Measurements from ENCODE around the gene TMEM52B. TPM values are rescaled to one million over a fixed set of nuclear protein-coding genes. Genes with fewer than 3 reads are reported as not detected.
"Not testable (repeated sequence)": the region's sequence is repeated elsewhere in the genome, so short reads cannot be mapped to it uniquely, and the experiment has no call there.

Gene TMEM52B
- total RNA-seq, 1 donor, result not detected

GRCh38 chr12:10213168-10214135 lies 34.6 kb downstream of the TMEM52B start:
- H2AFZ ChIP-seq (ENCODE audit: low read length), result peak overlapping the region; percentile 77
- no peaks in the 10 kb centered on the region for H3K36me3 ChIP-seq (ENCODE audit: insufficient read depth, low read length)
- peak overlapping the region; percentile 97 for H3K27ac ChIP-seq (ENCODE audit: low read depth, low read length)
- H3K4me1 ChIP-seq (ENCODE audit: insufficient read depth, low read length), result peaks cover 17% of the 10 kb centered on the region
- H3K4me3 ChIP-seq (ENCODE audit: insufficient read depth, low read length), result peak overlapping the region; percentile 80
- no peaks in the 10 kb centered on the region for H3K9me3 ChIP-seq (ENCODE audit: low read depth, low read length)
- H4K20me1 ChIP-seq (ENCODE audit: insufficient read depth, low read length), result peaks cover 11% of the 10 kb centered on the region
- H3K79me2 ChIP-seq (ENCODE audit: insufficient read depth, low read length), result peaks cover 26% of the 10 kb centered on the region
- H3K27me3 ChIP-seq (ENCODE audit: insufficient read depth, low read length), result no peaks in the 10 kb centered on the region
- peak; percentile 86 for DNase-seq (ENCODE audit: insufficient read length, low spot score, missing footprints)
- H3K4me2 ChIP-seq (ENCODE audit: insufficient read depth, low read length), result peak overlapping the region; percentile 93
- no peak for TF ChIP-seq CTCF (IDR thresholded peaks at IDR 0.05; ENCODE audit: extremely low read depth, low read depth, low read length)

- peak overlapping the region; percentile 80 for H3K4me3 ChIP-seq (ENCODE audit: insufficient read depth, low read length)
- TF ChIP-seq CTCF (IDR thresholded peaks at IDR 0.05; ENCODE audit: extremely low read depth, low read depth, low read length), result no peak
- H3K27me3 ChIP-seq (ENCODE audit: insufficient read depth, low read length), result no peaks in the 10 kb centered on the region
- H3K27ac ChIP-seq (ENCODE audit: low read depth, low read length), result peak overlapping the region; percentile 97
- H4K20me1 ChIP-seq (ENCODE audit: insufficient read depth, low read length), result peaks cover 11% of the 10 kb centered on the region
- H3K4me1 ChIP-seq (ENCODE audit: insufficient read depth, low read length), result peaks cover 17% of the 10 kb centered on the region
- no peaks in the 10 kb centered on the region for H3K9me3 ChIP-seq (ENCODE audit: low read depth, low read length)
- no peaks in the 10 kb centered on the region for H3K36me3 ChIP-seq (ENCODE audit: insufficient read depth, low read length)
- peaks cover 26% of the 10 kb centered on the region for H3K79me2 ChIP-seq (ENCODE audit: insufficient read depth, low read length)
- no peak for DNase-seq (ENCODE audit: insufficient read length, low spot score, missing footprints)
- peak overlapping the region; percentile 77 for H2AFZ ChIP-seq (ENCODE audit: low read length)
- peak overlapping the region; percentile 93 for H3K4me2 ChIP-seq (ENCODE audit: insufficient read depth, low read length)
Measured at GRCh38 chr12:10214136-10214894, 35.5 kb downstream of the TMEM52B start.

- Histone ChIP-seq H3K79me2 (ENCODE audit: insufficient read depth, low read length) (peaks cover 26% of the 10 kb centered on the region), H3K4me2 (ENCODE audit: insufficient read depth, low read length) (peak overlapping the region; percentile 93), H2AFZ (ENCODE audit: low read length) (no peak overlapping the region), H3K4me3 (ENCODE audit: insufficient read depth, low read length) (peak overlapping the region; percentile 80), H4K20me1 (ENCODE audit: insufficient read depth, low read length) (peaks cover 11% of the 10 kb centered on the region), H3K9me3 (ENCODE audit: low read depth, low read length) (no peaks in the 10 kb centered on the region), H3K36me3 (ENCODE audit: insufficient read depth, low read length) (peaks cover 4% of the 10 kb centered on the region), H3K4me1 (ENCODE audit: insufficient read depth, low read length) (peaks cover 17% of the 10 kb centered on the region), H3K27ac (ENCODE audit: low read depth, low read length) (peak overlapping the region; percentile 97), H3K27me3 (ENCODE audit: insufficient read depth, low read length) (no peaks in the 10 kb centered on the region)
- no peak for TF ChIP-seq CTCF (IDR thresholded peaks at IDR 0.05; ENCODE audit: extremely low read depth, low read depth, low read length)
- DNase-seq (ENCODE audit: insufficient read length, low spot score, missing footprints), result no peak
Measured at GRCh38 chr12:10214895-10215267, 36.0 kb downstream of the TMEM52B start.

GRCh38 chr12:10215436-10215835 lies 36.6 kb downstream of the TMEM52B start:
- H3K27me3 ChIP-seq (ENCODE audit: insufficient read depth, low read length), result no peaks in the 10 kb centered on the region
- H2AFZ ChIP-seq (ENCODE audit: low read length), result no peak overlapping the region
- H4K20me1 ChIP-seq (ENCODE audit: insufficient read depth, low read length), result peaks cover 11% of the 10 kb centered on the region
- peak overlapping the region; percentile 80 for H3K4me3 ChIP-seq (ENCODE audit: insufficient read depth, low read length)
- no peak for DNase-seq (ENCODE audit: insufficient read length, low spot score, missing footprints)
- H3K79me2 ChIP-seq (ENCODE audit: insufficient read depth, low read length), result peaks cover 26% of the 10 kb centered on the region
- no peaks in the 10 kb centered on the region for H3K9me3 ChIP-seq (ENCODE audit: low read depth, low read length)
- peaks cover 9% of the 10 kb centered on the region for H3K36me3 ChIP-seq (ENCODE audit: insufficient read depth, low read length)
- no peak for TF ChIP-seq CTCF (IDR thresholded peaks at IDR 0.05; ENCODE audit: extremely low read depth, low read depth, low read length)
- peaks cover 17% of the 10 kb centered on the region for H3K4me1 ChIP-seq (ENCODE audit: insufficient read depth, low read length)
- H3K4me2 ChIP-seq (ENCODE audit: insufficient read depth, low read length), result peak overlapping the region; percentile 93
- no peak overlapping the region for H3K27ac ChIP-seq (ENCODE audit: low read depth, low read length)

GRCh38 chr12:10215946-10216345 lies 37.1 kb downstream of the TMEM52B start:
- H3K27ac ChIP-seq (ENCODE audit: low read depth, low read length); H3K4me3 ChIP-seq (ENCODE audit: insufficient read depth, low read length); H3K4me2 ChIP-seq (ENCODE audit: insufficient read depth, low read length); H3K27me3 ChIP-seq (ENCODE audit: insufficient read depth, low read length); DNase-seq (ENCODE audit: insufficient read length, low spot score, missing footprints); H2AFZ ChIP-seq (ENCODE audit: low read length); H3K9me3 ChIP-seq (ENCODE audit: low read depth, low read length): not testable (repeated sequence)
- peaks cover 15% of the 10 kb centered on the region for H4K20me1 ChIP-seq (ENCODE audit: insufficient read depth, low read length)
- H3K36me3 ChIP-seq (ENCODE audit: insufficient read depth, low read length), result peaks cover 14% of the 10 kb centered on the region
- peaks cover 17% of the 10 kb centered on the region for H3K4me1 ChIP-seq (ENCODE audit: insufficient read depth, low read length)
- H3K79me2 ChIP-seq (ENCODE audit: insufficient read depth, low read length), result peaks cover 26% of the 10 kb centered on the region
